MG63 (cell line): ENCODE measurements around the gene KHNYN. TPM values are rescaled to one million over a fixed set of nuclear protein-coding genes. Genes with fewer than 3 reads are reported as not detected.

Experiments
- DNase-seq: peaks from one replicate; pipeline ENCODE4 v3.0.0-alpha.2; 2020
- H3K27me3 ChIP-seq: fragments of 250-450 bp; sonication (Bioruptor Pico); 2 replicates; pipeline ENCODE4 v1.5.1; 2020; ENCODE audit warnings: mild to moderate bottlenecking, moderate library complexity
- H3K36me3 ChIP-seq: fragments of 250-450 bp; sonication (Bioruptor Pico); 2 replicates; pipeline ENCODE4 v1.5.1; 2020; ENCODE audit warnings: mild to moderate bottlenecking, moderate library complexity
- H3K4me3 ChIP-seq: fragments of 250-450 bp; sonication (Bioruptor Pico); 2 replicates; pipeline ENCODE4 v1.5.1; 2020; ENCODE audit warnings: mild to moderate bottlenecking, moderate library complexity
- H3K9me3 ChIP-seq: fragments of 250-450 bp; sonication (Bioruptor Pico); 2 replicates; pipeline ENCODE4 v1.5.1; 2020; ENCODE audit warnings: mild to moderate bottlenecking, moderate library complexity
- total RNA-seq: library from RNA; depleted of rRNA; stranded (reverse); fragments of >200 nt; shearing (Covaris generic); gene quantifications from 2 replicates; pipeline ENCODE4 v1.2.3, GENCODE V29; 2014; ENCODE audit warnings: low replicate concordance

KHNYN gene
- total RNA-seq, 1 experiment from 2014 or later = 30.7 TPM

DNA sequence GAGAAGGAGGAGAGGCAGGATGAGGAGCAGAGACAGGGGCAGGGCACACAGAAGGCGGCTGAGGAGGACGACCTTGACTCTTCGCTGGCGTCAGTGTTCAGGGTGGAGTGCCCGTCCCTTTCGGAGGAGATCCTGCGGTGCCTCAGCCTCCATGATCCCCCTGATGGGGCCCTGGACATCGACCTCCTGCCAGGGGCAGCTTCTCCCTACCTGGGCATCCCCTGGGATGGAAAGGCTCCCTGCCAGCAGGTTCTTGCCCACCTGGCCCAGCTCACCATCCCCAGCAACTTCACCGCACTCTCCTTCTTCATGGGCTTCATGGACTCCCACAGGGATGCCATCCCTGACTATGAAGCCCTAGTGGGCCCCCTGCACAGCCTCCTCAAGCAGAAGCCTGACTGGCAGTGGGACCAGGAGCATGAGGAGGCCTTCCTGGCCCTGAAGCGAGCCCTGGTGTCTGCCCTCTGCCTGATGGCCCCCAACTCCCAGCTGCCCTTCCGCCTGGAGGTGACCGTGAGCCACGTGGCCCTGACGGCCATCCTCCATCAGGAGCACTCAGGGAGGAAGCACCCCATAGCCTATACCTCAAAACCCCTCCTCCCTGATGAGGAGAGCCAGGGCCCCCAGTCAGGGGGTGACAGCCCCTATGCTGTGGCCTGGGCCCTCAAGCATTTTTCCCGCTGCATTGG, 14.9 kb upstream of the KHNYN start:
- Histone ChIP-seq H3K27me3 (no peaks in the 10 kb centered on the region), H3K4me3 (no peak overlapping the region), H3K36me3 (no peaks in the 10 kb centered on the region), H3K9me3 (no peaks in the 10 kb centered on the region)
- no peak for DNase-seq

DNA sequence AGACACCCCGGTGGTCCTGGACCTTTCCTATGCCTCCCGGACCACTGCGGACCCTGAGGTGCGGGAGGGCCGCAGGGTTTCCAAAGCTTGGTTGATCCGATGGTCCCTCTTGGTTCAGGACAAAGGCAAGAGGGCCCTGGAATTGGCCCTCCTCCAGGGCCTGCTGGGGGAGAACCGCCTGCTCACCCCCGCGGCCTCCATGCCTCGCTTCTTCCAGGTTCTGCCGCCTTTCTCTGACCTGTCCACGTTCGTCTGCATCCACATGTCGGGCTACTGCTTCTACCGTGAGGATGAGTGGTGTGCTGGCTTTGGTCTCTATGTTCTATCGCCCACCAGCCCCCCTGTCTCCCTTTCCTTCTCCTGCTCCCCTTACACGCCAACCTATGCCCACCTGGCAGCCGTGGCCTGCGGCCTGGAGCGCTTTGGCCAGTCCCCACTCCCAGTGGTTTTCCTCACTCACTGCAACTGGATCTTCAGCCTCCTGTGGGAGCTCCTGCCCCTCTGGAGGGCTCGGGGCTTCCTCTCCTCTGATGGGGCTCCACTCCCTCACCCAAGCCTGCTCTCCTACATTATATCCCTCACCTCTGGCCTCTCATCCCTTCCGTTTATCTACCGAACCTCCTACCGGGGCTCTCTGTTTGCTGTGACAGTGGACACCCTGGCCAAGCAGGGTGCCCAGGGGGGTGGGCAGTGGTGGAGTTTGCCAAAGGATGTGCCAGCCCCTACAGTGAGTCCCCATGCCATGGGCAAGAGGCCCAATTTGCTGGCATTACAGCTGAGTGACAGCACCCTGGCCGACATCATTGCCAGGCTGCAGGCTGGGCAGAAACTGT, 14.1 kb upstream of the KHNYN start:
- no peaks in the 10 kb centered on the region for H3K36me3 ChIP-seq
- H3K4me3 ChIP-seq = no peak overlapping the region
- no peak for DNase-seq
- no peaks in the 10 kb centered on the region for H3K9me3 ChIP-seq
- no peaks in the 10 kb centered on the region for H3K27me3 ChIP-seq

DNA sequence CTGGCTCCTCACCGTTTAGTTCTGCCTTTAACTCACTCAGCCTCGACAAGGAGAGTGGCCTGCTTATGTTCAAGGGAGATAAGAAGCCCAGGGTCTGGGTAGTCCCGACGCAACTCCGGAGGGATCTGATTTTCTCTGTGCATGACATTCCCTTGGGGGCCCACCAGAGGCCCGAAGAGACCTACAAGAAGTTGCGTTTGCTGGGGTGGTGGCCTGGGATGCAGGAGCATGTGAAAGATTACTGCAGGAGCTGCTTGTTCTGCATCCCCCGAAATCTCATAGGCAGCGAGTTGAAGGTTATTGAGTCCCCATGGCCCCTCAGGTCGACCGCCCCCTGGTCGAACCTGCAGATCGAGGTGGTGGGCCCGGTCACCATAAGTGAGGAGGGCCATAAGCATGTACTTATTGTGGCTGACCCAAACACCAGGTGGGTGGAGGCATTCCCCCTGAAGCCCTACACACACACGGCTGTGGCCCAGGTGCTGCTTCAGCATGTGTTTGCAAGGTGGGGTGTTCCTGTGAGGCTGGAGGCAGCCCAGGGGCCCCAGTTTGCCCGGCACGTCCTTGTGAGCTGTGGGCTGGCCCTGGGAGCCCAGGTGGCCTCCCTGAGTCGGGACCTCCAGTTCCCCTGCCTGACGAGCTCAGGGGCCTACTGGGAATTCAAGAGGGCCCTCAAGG, 13.4 kb upstream of the KHNYN start:
- Histone ChIP-seq H3K36me3 (no peaks in the 10 kb centered on the region), H3K9me3 (no peaks in the 10 kb centered on the region), H3K4me3 (no peak overlapping the region), H3K27me3 (no peaks in the 10 kb centered on the region)
- DNase-seq = no peak

DNA sequence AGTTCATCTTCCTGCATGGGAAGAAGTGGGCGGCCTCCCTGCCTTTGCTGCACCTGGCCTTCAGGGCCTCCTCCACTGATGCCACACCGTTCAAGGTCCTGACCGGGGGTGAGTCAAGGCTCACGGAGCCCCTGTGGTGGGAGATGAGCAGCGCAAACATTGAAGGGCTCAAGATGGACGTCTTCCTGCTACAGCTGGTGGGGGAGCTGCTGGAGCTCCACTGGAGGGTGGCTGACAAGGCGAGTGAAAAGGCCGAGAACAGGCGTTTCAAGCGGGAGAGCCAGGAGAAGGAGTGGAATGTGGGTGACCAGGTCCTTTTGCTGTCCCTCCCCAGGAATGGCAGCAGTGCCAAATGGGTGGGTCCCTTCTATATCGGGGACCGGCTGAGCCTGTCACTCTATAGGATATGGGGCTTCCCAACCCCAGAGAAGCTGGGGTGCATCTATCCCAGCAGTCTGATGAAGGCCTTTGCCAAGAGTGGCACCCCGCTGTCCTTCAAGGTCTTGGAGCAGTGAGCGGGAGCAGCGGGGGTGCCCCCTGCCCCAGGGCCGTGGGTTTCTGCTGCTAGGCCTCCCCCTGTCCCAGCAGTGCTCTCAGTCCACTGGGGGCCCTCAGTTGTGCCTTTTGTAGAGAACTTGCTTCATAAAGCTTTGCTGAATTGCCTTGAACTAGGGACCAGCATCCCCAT, 12.7 kb upstream of the KHNYN start:
- no peak for DNase-seq
- no peaks in the 10 kb centered on the region for H3K9me3 ChIP-seq
- no peaks in the 10 kb centered on the region for H3K27me3 ChIP-seq
- H3K36me3 ChIP-seq = no peaks in the 10 kb centered on the region
- H3K4me3 ChIP-seq = no peak overlapping the region

DNA sequence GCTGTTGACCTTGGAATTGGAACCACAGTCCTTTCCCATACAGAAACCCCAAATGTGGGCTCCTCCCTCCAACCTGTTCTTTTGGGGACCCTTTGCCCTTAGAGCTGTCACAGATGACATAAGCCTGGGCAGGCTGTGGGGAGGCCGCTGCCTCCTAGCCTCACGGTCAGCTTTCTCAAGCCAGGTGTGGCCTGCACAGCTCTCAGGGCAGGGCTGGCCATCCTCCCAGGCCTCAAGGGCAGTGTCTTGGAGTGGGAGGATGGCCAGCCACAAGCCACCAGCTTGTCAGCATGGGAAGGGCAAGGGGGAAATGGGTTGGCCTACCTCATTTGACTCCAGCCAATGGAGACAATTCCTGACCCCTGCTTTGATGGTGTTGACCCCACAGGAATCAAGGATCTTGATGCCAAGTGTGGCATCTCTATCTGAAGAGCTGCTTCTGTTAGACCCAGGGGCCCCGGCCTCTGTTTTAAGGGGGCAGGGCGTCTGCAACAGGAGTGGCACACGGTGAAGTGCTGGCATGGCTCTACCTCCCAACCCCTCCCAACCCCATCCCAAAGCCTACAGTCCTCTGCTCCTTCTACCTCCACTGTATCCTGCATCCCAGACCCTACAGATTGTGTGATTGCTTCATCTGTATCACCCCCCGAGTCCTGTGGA, 11.8 kb upstream of the KHNYN start:
- no peaks in the 10 kb centered on the region for H3K36me3 ChIP-seq
- DNase-seq = no peak
- no peaks in the 10 kb centered on the region for H3K27me3 ChIP-seq
- no peak overlapping the region for H3K4me3 ChIP-seq
- no peaks in the 10 kb centered on the region for H3K9me3 ChIP-seq

DNA sequence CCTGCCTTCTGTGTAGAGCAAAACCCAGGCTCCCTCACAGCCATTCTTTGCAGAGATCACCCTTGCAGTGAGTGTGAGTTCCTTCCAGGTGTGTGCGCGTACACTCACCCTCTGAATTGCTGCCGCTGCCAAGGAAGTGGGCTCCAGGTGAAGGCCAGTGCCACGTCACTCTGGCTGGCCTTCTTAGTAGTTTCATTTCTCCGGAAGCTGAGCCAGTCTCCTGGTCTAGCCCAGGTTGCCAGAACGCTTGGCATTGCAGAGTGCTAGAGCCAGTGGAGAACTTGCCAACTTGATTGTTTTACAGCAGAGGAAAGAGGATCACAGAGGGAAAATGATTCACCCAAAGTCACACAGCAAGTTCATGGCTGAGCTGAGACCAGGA, 11.3 kb upstream of the KHNYN start:
- no peak overlapping the region for H3K4me3 ChIP-seq
- H3K36me3 ChIP-seq = no peaks in the 10 kb centered on the region
- no peaks in the 10 kb centered on the region for H3K9me3 ChIP-seq
- H3K27me3 ChIP-seq = no peaks in the 10 kb centered on the region
- peak; percentile 81 for DNase-seq

DNA sequence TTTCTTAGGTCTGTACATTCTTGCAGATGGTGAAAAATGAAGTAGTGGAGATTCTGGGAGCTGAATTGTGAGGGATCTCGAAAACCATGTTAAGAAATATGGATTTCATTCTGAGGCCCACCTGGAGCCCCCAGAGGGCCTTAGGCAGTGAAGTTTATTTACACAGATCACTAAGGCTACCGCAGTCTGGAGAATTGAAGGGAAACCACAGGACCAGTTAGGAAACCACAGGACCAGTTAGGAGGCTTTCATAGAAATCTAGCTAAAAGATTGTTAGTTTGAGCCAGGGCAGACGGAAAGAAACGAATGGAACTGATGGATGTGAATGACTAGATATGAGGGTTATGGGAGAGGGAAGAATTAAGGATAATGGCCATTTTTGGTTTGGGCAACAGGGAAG, 7.5 kb upstream of the KHNYN start:
- no peaks in the 10 kb centered on the region for H3K36me3 ChIP-seq
- H3K4me3 ChIP-seq = no peak overlapping the region
- H3K27me3 ChIP-seq = no peaks in the 10 kb centered on the region
- DNase-seq = no peak
- H3K9me3 ChIP-seq = no peaks in the 10 kb centered on the region

DNA sequence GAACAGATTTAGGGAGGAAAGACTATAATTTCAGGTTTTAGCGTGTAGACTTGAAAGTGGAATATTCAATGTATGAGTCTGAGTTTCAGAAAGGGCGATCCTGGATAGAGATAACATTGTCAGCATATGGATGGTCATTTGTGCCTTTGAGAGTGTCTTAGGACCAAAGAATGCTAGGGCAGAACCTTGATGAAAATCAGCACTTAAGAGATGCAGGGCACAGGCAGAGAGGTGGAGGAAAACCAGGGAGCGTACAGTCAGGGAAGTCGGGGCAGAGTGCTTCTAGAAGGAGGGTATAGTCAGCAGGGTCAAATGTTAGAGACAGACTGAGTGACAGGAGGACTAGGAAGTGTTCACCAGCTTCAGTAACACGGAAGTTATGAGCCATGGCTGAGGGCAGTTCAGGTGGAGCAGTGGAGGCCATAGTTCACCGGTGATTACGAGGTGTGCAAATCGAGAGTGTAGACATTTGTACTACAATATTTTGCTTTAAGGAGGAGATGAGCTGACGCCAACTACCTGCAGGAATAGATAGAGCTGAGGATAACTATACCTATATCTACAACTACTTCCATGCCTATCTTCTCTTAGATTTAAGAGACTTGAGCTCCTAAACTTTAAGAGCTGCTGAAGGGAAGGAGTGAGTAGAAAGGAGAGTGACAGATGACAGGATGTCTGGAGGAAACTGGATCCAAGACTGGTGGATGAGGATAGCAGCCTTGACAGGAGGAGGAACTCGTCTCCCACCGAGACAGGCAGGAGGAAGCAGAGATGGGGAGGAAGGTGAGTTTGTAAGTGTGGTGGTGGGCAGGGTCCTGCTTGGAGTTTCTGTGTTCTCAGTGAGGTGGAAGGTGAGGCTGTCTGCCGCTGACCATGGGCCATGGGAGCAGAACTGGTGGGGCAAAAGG, 6.8 kb upstream of the KHNYN start:
- DNase-seq = no peak
- no peaks in the 10 kb centered on the region for H3K27me3 ChIP-seq
- H3K4me3 ChIP-seq = no peak overlapping the region
- no peaks in the 10 kb centered on the region for H3K9me3 ChIP-seq
- no peaks in the 10 kb centered on the region for H3K36me3 ChIP-seq

DNA sequence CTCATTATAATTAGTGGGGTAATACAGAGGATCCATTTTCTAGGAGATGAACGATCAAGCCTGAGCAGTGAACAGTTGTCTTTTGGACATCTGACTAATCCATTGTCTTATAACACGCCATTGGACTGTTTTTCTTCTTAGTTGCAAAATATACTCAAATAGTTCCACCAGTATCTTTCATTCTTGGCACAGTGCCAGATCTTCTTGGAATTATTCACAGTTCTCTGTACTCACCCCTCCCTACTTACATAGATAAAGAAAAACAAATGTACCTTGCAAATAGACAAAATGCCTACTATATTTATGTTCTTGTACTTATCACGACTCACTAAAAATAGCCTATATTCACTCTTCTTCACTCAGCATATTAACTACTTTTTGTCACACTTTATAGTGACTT, 4.0 kb upstream of the KHNYN start:
- Histone ChIP-seq H3K27me3 (no peaks in the 10 kb centered on the region), H3K4me3 (no peak overlapping the region), H3K9me3 (no peaks in the 10 kb centered on the region), H3K36me3 (no peaks in the 10 kb centered on the region; the same call in 1 of the 2 replicates)
- no peak for DNase-seq

DNA sequence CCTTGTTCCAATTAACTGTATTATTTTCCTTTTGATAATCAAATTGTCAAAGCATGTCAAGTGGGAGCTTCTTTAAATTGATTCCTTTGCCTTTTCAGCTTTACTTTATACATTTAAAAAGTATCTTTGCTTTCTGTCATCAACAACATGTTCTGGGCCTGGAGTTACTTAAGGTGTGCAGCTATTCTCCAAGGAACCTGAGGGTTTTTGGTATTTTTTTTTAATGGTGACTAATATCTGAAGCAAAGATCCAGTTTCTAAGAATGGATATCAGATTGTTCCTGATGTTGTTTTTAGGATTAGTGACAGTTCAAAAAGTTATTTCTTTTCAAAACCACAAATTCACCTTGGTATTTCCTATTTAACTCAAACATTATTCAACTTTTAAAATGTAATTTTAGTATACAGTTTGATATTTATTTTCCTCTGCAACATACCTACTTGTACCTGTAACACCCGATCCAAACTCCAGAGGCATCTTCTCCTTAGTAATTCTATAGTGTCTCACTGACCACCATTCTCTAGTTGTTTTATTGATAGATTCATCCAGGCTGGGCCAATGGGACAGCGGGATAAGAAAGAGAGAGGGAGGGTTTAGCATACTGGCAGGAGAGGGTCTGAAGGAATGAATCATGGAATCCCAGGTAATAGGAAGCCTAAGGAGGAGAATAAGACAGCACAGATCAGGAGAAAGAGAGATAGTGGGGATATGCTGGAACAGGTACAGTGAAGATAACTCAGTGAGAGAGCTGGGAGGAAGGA, 3.4 kb upstream of the KHNYN start:
- H3K9me3 ChIP-seq = no peaks in the 10 kb centered on the region
- DNase-seq = no peak
- no peak overlapping the region for H3K4me3 ChIP-seq
- peaks cover 1% of the 10 kb centered on the region; the same call in 1 of the 2 replicates for H3K36me3 ChIP-seq
- no peaks in the 10 kb centered on the region for H3K27me3 ChIP-seq

DNA sequence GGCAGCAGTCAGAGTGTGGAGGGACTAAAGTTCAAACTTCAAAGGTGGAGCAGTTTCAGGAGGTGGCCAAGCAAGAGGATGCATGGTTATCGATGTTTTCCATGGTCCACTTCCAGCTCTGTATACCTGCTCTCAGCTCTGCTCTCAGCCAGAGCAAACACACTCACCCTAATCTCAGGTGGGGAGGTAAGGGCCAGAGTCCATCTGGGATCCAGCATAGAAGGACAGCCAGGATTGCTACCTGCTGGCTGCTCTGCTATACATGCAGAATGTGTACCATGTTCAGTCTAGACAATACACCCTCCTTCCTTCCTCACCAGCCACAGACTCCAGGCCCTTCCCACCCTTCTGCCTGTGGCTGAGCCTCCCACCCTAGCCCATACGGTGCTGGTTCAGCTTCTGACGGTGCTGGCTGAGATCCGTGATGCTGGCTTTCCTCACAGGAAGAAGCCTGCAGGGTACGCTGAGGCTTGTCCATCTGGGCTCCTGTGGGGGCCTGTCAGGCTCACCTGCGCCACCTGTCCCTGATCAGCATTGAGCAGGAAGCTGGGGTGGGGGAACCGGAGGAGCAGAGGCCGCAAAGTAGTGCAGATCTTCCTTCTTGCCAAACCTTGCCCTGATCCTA, 2.7 kb upstream of the KHNYN start:
- Histone ChIP-seq H3K9me3 (no peaks in the 10 kb centered on the region), H3K4me3 (no peak overlapping the region), H3K27me3 (no peaks in the 10 kb centered on the region), H3K36me3 (peaks cover 7% of the 10 kb centered on the region; the same call in 1 of the 2 replicates)
- no peak for DNase-seq

DNA sequence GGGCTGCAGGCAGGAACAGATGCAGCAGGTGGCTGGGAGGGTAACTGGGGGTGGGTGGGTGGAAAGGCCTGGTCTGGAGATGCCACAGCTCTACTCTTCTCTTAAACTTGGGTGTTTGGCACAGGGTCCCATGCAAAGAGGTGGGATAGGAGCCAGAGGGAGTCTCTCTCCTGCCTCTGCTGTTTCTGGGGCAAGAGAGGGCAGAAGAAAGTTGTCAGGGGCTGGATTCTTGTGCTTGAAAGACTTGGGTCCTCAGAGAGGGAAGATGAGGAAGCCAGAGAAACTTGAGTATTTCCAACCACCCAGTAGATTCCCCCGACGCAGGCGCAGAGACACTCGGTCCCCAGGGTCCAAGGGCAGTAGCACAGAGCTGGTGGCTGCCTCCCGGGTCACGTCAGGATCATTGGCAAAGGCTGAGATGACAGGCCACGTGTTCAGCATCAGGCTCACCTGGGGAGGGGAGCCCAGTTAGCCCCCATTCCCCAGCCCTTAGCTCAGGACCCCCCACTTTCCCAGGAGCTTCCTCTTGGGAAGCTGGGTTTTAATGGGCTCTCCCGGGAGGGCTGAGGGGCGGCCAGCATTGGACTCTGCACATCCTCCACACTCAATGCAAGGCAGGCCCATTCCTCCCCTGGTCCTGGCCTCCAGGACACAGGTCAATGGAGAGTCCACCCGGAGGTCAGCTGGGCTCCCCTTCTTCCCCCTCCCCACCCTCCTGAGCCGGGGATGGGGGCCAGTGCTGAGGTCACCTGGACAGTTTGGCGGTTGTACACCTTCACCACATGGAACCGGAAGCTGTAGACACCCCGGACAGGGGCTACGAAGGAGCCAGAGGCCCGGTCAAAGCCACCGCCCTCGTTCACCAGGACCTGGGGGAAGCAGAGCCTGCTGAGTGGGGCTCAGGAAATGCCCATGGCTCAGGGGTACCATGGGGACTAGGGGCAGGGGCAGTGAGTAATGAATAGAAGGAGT, 1.9 kb upstream of the KHNYN start:
- DNase-seq = no peak
- H3K9me3 ChIP-seq = no peaks in the 10 kb centered on the region
- H3K27me3 ChIP-seq = no peaks in the 10 kb centered on the region
- H3K4me3 ChIP-seq = no peak overlapping the region
- H3K36me3 ChIP-seq = peaks cover 13% of the 10 kb centered on the region

DNA sequence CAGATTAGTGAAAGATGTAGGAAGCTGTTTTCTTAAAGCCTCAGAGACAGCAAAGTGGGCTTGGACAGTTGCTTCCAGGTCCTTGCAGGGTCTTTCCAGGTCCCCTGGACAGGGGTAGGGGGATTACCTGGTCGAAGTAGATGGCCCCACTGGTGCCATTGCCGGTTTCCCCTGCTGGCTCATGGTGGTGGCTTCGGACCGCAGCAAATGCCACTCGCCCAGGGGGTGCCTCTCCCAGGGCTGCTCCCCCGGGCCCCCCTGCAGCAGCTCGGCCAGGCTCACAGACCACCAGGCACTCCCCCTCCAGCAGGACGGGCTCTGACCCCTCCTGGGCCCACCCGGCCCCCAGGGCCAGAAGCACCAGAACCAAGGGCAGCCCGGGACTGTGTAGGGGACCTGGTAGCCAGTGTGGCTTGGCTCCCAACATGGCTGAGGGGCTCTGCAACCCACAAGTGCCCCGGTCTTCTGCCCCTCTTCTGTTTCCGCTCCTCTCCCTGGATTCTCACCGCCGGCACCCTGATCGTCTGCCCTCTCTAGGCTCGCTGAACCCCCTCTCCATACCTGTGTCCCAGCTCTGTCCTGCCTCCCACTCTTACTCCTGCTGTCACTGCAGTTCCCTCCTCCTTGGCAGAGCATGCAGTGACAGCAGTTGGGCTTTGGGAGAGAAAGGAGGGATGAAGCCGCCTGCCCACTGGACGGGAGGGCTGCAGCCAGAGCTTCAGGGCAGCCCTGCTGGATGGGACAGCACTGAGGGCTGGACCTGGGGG, 943 bp upstream of the KHNYN start:
- Histone ChIP-seq H3K27me3 (no peaks in the 10 kb centered on the region), H3K36me3 (peaks cover 23% of the 10 kb centered on the region), H3K9me3 (no peaks in the 10 kb centered on the region), H3K4me3 (peak overlapping the region; percentile 74; the same call in 1 of the 2 replicates)
- no peak for DNase-seq
